HG03342 (cell line): ENCODE data around the gene POLE4.
A peak's percentile ranks its signal among the peaks of the same experiment; 100 is the strongest.

Experiments
- ATAC-seq: cut with Tn5 transposase; IDR thresholded peaks from one replicate; pipeline ENCODE4 v1.9.1; 2021; ENCODE audit warnings: mild to moderate bottlenecking, moderate library complexity; ENCODE audit not compliant: unreplicated experiment

POLE4 gene

GRCh38 chr2:74958274-74959105 is at the start of gene POLE4:
TSS of gene POLE4 (plus strand) at chr2:74958643. CDS start at chr2:74958680, 37 bp downstream.
- ATAC-seq: peak; percentile 92

GRCh38 chr2:74908748-74909444 is 49.5 kb upstream of the POLE4 start:
- ATAC-seq: no peak

DNA sequence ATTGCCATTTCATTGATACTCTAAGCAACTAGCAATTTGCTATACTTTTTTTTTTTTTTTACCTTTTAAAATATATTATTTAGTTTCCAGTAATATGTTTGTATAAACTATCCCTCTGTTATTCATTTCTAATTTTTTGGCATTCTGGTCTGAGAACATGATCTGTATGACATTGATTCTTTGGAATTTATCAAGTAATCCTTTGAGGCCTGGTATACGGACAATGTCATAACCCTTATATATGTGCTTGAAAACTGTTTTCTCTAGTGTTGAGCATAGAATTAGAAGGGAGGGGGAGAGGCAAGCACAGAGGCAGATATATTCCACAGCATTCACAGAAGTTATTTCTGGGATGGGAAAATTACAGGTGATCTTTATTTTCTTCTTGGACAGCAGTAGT is 48.2 kb upstream of the POLE4 start:
- no peak for ATAC-seq

- no peak for ATAC-seq
Measured at GRCh38 chr2:74911061-74911460, 47.4 kb upstream of the POLE4 start.

DNA sequence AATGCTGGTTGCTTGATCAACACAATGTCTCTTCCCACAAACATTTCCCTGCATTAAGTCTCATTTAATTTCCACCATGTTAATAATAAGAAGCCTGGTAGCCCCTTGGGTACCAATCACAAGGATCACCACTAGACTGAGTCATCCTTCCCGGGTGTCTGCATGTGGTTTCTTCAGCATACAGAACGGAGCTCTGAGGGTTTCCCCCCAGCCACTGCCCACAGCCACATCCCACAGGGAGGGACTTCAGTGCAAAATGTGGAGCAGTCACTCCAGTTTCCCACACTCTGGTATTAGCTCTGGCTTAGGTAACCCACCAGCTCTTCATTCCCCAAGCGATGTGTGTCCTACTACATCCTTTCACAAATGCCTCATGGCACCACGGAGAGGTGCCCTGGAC is 42.7 kb upstream of the POLE4 start:
- peak; percentile 42 for ATAC-seq

- no peak for ATAC-seq
Measured at GRCh38 chr2:74916394-74916793, 42.0 kb upstream of the POLE4 start.

- ATAC-seq: no peak
Measured at GRCh38 chr2:74917702-74918619, 40.5 kb upstream of the POLE4 start.

GRCh38 chr2:74919827-74920226 is 38.6 kb upstream of the POLE4 start:
- peak; percentile 55 for ATAC-seq

DNA sequence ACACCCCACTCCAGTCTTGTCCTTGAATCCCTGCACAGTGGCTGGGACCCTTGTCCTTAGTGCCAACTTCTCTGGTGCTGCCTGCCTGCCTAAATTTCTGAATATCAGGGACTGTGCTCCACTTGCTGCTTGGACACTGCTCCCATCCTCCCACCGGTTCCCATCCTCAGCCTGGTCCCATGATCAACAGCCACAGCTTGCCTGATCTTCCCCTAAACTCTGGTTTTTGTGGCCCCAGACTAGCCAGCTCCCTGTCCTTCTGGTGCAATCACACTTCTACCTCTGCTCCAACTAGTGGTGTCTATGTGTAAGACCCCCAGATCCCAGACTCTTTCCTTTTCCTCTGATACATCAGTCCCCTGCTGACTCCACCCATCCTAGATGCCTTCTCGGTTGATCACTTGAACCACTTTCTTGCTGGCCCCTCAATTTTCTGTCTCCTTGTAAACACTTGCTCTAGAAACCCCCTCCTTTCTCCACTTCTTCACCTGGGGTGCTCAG is 37.2 kb upstream of the POLE4 start:
- no peak for ATAC-seq

- no peak for ATAC-seq
Measured at GRCh38 chr2:74922592-74923227, 35.7 kb upstream of the POLE4 start.

DNA sequence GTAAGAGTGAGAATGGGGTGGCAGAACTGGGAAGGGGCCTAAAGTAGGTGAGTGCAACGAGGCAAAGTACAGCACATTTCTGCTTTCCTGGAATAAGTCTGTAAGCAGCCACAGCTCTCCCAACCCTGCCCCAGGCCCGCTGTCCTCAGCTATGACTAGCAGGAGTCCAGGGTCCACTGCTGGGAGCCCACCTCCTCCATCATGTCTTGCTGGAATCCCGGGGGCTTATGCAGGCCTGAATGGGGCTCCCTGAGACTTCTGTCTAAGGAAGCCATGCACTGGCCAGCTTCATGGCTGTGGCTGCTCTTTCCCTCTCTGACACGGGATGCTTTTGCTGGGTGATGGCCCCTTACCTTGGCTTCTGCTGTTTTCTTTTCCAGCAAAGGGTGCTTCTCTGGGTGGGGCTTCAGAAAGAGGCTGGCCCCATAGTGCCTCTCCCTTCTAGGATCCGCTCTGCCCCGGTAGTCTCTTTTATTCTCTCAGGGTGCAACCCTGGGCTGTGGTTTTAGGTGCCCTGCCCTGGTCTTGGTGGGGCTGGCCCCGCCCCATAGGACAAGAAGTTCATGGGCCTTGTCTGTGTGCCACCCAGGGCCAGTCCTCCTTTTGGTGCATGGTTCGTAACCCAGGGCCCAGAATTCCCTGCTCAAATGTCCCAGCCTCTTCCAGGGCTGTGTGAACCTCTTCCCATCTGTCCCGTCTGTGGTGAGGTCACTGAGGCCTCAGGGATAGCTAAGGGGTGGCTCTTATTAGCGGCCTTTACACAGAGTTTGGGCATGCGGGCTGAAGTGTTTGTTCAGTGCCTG is 33.8 kb upstream of the POLE4 start:
- no peak for ATAC-seq

GRCh38 chr2:74925361-74925786 is 33.1 kb upstream of the POLE4 start:
- ATAC-seq: no peak

- no peak for ATAC-seq
Measured at GRCh38 chr2:74927621-74928020, 30.8 kb upstream of the POLE4 start.

GRCh38 chr2:74930811-74931486 is 27.5 kb upstream of the POLE4 start:
- ATAC-seq: no peak

GRCh38 chr2:74931940-74932339 is 26.5 kb upstream of the POLE4 start:
- ATAC-seq: no peak

DNA sequence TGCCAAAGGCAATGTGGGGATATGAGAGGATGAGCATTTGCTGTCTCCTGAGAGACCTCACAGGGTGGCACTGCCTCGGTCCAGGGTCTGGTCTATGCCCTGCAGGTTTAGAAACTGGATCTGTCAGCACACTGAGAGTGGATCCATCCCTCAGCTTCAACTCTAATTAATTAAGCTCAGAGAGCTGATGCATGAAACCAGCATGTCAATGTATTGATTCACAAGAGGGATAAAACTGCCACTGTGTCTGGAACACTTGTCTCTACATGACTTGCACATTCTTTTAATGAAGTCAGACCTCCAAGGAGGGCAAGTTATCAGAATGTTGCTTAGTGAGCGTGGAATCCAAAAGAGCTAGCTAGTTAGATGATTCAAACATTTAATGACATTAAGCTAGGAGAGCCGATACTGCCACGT is 22.5 kb upstream of the POLE4 start:
- ATAC-seq: no peak

DNA sequence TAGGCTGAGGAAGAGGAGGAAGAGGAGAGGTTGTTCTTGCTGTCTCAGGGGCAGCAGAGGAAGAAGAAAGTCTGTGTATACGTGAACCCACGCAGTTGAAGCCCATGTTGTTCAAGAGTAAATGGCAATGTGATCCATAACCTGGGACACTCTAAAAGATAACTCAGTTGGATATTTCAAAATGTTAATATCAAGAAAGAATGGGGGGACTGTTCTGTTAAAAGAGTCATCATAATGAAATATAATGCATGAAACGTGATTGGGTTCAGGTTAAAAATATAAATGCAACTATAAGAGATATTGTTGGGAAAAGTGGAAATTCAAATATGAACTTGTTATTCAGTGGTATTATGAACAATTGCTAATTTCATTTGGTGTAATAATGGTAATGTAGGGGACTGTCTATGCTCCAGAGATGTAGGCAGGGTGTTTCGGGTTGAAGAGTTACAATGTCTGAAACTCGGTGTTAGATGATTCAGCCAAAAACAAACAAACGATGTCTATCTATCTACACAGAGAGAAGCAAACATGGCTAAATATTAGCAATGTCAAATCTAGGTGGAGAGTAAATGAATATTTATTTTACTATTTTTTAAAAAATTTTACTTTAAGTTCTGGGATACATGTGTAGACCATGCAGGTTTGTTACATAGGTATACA is 21.1 kb upstream of the POLE4 start:
- no peak for ATAC-seq

DNA sequence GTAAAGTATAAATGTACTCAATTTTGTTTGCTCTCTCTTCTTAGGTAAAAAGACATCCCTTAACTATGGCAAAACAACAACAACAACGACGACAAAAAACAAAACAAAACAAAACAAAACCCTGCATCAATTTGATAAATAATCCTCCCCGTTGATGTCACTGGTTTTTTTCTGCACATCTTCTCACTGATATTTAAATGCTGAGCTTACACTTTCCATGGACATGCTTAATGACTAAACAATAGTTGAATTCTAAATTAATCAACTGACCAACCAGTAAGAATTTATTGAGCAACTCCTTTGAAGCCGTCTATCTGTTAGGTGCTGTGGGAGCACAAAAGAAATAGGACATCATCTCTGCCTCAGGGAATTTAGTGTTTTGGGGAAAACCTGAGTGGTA is 20.2 kb upstream of the POLE4 start:
- ATAC-seq: no peak
